ENCODE data around the gene CTNNB1.

The CTNNB1 gene

GRCh38 chr3:41198950-41199865 is at the start of gene CTNNB1:
CTNNB1 (plus strand) TSS chr3:41199505; CDS start chr3:41224069, 24,564 bp downstream.
- Mint-ChIP-seq H3K4me1 (ENCODE audit: low read depth) (peaks cover 39% of the 10 kb centered on the region), H3K27ac (peak within 1 kb of the TSS; percentile 98), H3K4me3 (peak within 1 kb of the TSS; percentile 89), H3K9me3 (no peaks in the 10 kb centered on the region), H3K27me3 (peaks cover 19% of the 10 kb centered on the region), H3K36me3 (ENCODE audit: low read depth) (peaks cover 36% of the 10 kb centered on the region)
- DNase-seq: peak; percentile 96

- no peak for DNase-seq
- Mint-ChIP-seq H3K4me1 (ENCODE audit: low read depth) (peaks cover 21% of the 10 kb centered on the region), H3K36me3 (ENCODE audit: low read depth) (no peaks in the 10 kb centered on the region), H3K9me3 (no peaks in the 10 kb centered on the region), H3K27me3 (no peaks in the 10 kb centered on the region), H3K27ac (no peak overlapping the region), H3K4me3 (no peak overlapping the region)
Observed at GRCh38 chr3:41155834-41156233, 43.5 kb upstream of the CTNNB1 start.

GRCh38 chr3:41158947-41159346 is 40.4 kb upstream of the CTNNB1 start:
- DNase-seq: no peak
- no peak overlapping the region for H3K4me3 Mint-ChIP-seq
- H3K9me3 Mint-ChIP-seq: no peaks in the 10 kb centered on the region
- H3K27me3 Mint-ChIP-seq: peaks cover 2% of the 10 kb centered on the region
- H3K36me3 Mint-ChIP-seq (ENCODE audit: low read depth): no peaks in the 10 kb centered on the region
- peak overlapping the region; percentile 45 for H3K27ac Mint-ChIP-seq
- peaks cover 21% of the 10 kb centered on the region for H3K4me1 Mint-ChIP-seq (ENCODE audit: low read depth)

GRCh38 chr3:41159588-41160189 is 39.6 kb upstream of the CTNNB1 start:
- Mint-ChIP-seq H3K27me3 (peaks cover 2% of the 10 kb centered on the region), H3K27ac (peak overlapping the region; percentile 45), H3K36me3 (ENCODE audit: low read depth) (no peaks in the 10 kb centered on the region), H3K4me3 (no peak overlapping the region), H3K4me1 (ENCODE audit: low read depth) (peaks cover 21% of the 10 kb centered on the region), H3K9me3 (no peaks in the 10 kb centered on the region)
- no peak for DNase-seq

- H3K27ac Mint-ChIP-seq: no peak overlapping the region
Observed at GRCh38 chr3:41162541-41162940, 36.8 kb upstream of the CTNNB1 start.

GRCh38 chr3:41163006-41163405 is 36.3 kb upstream of the CTNNB1 start:
- no peaks in the 10 kb centered on the region for H3K36me3 Mint-ChIP-seq (ENCODE audit: low read depth)
- peaks cover 16% of the 10 kb centered on the region for H3K27me3 Mint-ChIP-seq
- no peaks in the 10 kb centered on the region for H3K9me3 Mint-ChIP-seq

More at GRCh38 chr3:41162541-41162940, 36.8 kb upstream of the CTNNB1 start:
- no peak for DNase-seq
- Mint-ChIP-seq H3K9me3 (no peaks in the 10 kb centered on the region), H3K27me3 (peaks cover 11% of the 10 kb centered on the region), H3K4me3 (no peak overlapping the region), H3K36me3 (ENCODE audit: low read depth) (no peaks in the 10 kb centered on the region), H3K4me1 (ENCODE audit: low read depth) (peaks cover 29% of the 10 kb centered on the region)

GRCh38 chr3:41163421-41163820 is 35.9 kb upstream of the CTNNB1 start:
- Mint-ChIP-seq H3K27ac (no peak overlapping the region), H3K4me1 (ENCODE audit: low read depth) (peaks cover 36% of the 10 kb centered on the region)

More at GRCh38 chr3:41163006-41163405, 36.3 kb upstream of the CTNNB1 start:
- no peak for DNase-seq
- Mint-ChIP-seq H3K27ac (no peak overlapping the region), H3K4me3 (no peak overlapping the region), H3K4me1 (ENCODE audit: low read depth) (peaks cover 33% of the 10 kb centered on the region)

GRCh38 chr3:41164777-41165176 is 34.5 kb upstream of the CTNNB1 start:
- Mint-ChIP-seq H3K9me3 (no peaks in the 10 kb centered on the region), H3K4me3 (no peak overlapping the region), H3K27ac (no peak overlapping the region), H3K36me3 (ENCODE audit: low read depth) (no peaks in the 10 kb centered on the region), H3K27me3 (peaks cover 25% of the 10 kb centered on the region), H3K4me1 (ENCODE audit: low read depth) (peaks cover 25% of the 10 kb centered on the region)
- no peak for DNase-seq

More at GRCh38 chr3:41163421-41163820, 35.9 kb upstream of the CTNNB1 start:
- H3K4me3 Mint-ChIP-seq: no peak overlapping the region
- no peaks in the 10 kb centered on the region for H3K36me3 Mint-ChIP-seq (ENCODE audit: low read depth)
- DNase-seq: no peak
- H3K27me3 Mint-ChIP-seq: peaks cover 16% of the 10 kb centered on the region
- H3K9me3 Mint-ChIP-seq: no peaks in the 10 kb centered on the region

- Mint-ChIP-seq H3K36me3 (ENCODE audit: low read depth) (no peaks in the 10 kb centered on the region), H3K4me1 (ENCODE audit: low read depth) (peaks cover 19% of the 10 kb centered on the region), H3K27me3 (peaks cover 36% of the 10 kb centered on the region), H3K9me3 (no peaks in the 10 kb centered on the region), H3K27ac (no peak overlapping the region), H3K4me3 (no peak overlapping the region)
- no peak for DNase-seq
Observed at GRCh38 chr3:41167722-41168497, 31.4 kb upstream of the CTNNB1 start.

- peaks cover 19% of the 10 kb centered on the region for H3K4me1 Mint-ChIP-seq (ENCODE audit: low read depth)
- H3K9me3 Mint-ChIP-seq: no peaks in the 10 kb centered on the region
- H3K4me3 Mint-ChIP-seq: no peak overlapping the region
- peaks cover 34% of the 10 kb centered on the region for H3K27me3 Mint-ChIP-seq
- H3K27ac Mint-ChIP-seq: no peak overlapping the region
- no peaks in the 10 kb centered on the region for H3K36me3 Mint-ChIP-seq (ENCODE audit: low read depth)
- no peak for DNase-seq
Observed at GRCh38 chr3:41169023-41169422, 30.3 kb upstream of the CTNNB1 start.

GRCh38 chr3:41173926-41174885 is 25.1 kb upstream of the CTNNB1 start:
- Mint-ChIP-seq H3K27me3 (peaks cover 29% of the 10 kb centered on the region), H3K9me3 (no peaks in the 10 kb centered on the region)
- no peak for DNase-seq

GRCh38 chr3:41175365-41175764 is 23.9 kb upstream of the CTNNB1 start:
- H3K4me1 Mint-ChIP-seq (ENCODE audit: low read depth): no peaks in the 10 kb centered on the region
- no peaks in the 10 kb centered on the region for H3K9me3 Mint-ChIP-seq
- DNase-seq: no peak
- no peak overlapping the region for H3K4me3 Mint-ChIP-seq
- no peaks in the 10 kb centered on the region for H3K36me3 Mint-ChIP-seq (ENCODE audit: low read depth)
- peaks cover 31% of the 10 kb centered on the region for H3K27me3 Mint-ChIP-seq
- no peak overlapping the region for H3K27ac Mint-ChIP-seq

More at GRCh38 chr3:41173926-41174885, 25.1 kb upstream of the CTNNB1 start:
- no peak overlapping the region for H3K4me3 Mint-ChIP-seq
- H3K27ac Mint-ChIP-seq: no peak overlapping the region
- no peaks in the 10 kb centered on the region for H3K4me1 Mint-ChIP-seq (ENCODE audit: low read depth)
- H3K36me3 Mint-ChIP-seq (ENCODE audit: low read depth): no peaks in the 10 kb centered on the region

GRCh38 chr3:41176596-41176995 is 22.7 kb upstream of the CTNNB1 start:
- no peak overlapping the region for H3K4me3 Mint-ChIP-seq
- H3K27me3 Mint-ChIP-seq: peaks cover 27% of the 10 kb centered on the region
- no peak for DNase-seq
- no peaks in the 10 kb centered on the region for H3K4me1 Mint-ChIP-seq (ENCODE audit: low read depth)
- H3K36me3 Mint-ChIP-seq (ENCODE audit: low read depth): no peaks in the 10 kb centered on the region
- H3K27ac Mint-ChIP-seq: no peak overlapping the region
- no peaks in the 10 kb centered on the region for H3K9me3 Mint-ChIP-seq
